Sigmoid colon (tissue), 7 donors: Measurements from ENCODE around the gene PTPRD. TPM values are rescaled to one million over a fixed set of nuclear protein-coding genes. Genes with fewer than 3 reads are reported as not detected.

Experiments
- DNase-seq: peaks from one replicate; pipeline ENCODE4 v3.0.0-alpha.2; 2019
- H3K27ac ChIP-seq, 4 donors: fragments of 200-600 bp; sonication (generic); one replicate each; pipeline ENCODE4 v1.5.1; 2016 to 2019; ENCODE audit warnings: mild to moderate bottlenecking in 1 of 4
- H3K27me3 ChIP-seq, 3 donors: fragments of 200-600 bp; sonication (generic); one replicate each; pipeline ENCODE4 v1.5.1; 2019; ENCODE audit warnings: mild to moderate bottlenecking in 1 of 3
- H3K36me3 ChIP-seq, 4 donors: fragments of 200-600 bp; sonication (generic); one replicate each; pipeline ENCODE4 v1.5.1; 2016 to 2019
- H3K4me1 ChIP-seq, 4 donors: fragments of 200-600 bp; sonication (generic); one replicate each; pipeline ENCODE4 v1.5.1; 2017 to 2019
- H3K4me3 ChIP-seq, 4 donors: fragments of 200-600 bp; sonication (generic); one replicate each; pipeline ENCODE4 v1.5.1; 2017 to 2019; ENCODE audit warnings: mild to moderate bottlenecking in 2 of 4, moderate library complexity in 1 of 4
- H3K9me3 ChIP-seq, 4 donors: fragments of 200-600 bp in 3 of 4; sonication (generic) in 3 of 4; one replicate each; pipeline versions ENCODE4 v1.5.1 to v1.6.1; 2013 to 2019
- EP300 ChIP-seq, 4 donors: sonication (generic); formaldehyde crosslinking; IDR thresholded peaks; one replicate each; pipeline ENCODE4 v1.6.1; 2017; ENCODE audit warnings: antibody characterized with exemption in 4 of 4
- POLR2A ChIP-seq, 2 donors: fragments of 450-650 bp; IDR thresholded peaks; one replicate each; pipeline ENCODE4 v1.6.1; 2016; ENCODE audit warnings: antibody characterized with exemption in 2 of 2, mild to moderate bottlenecking in 2 of 2, moderate library complexity in 2 of 2
- POLR2AphosphoS5 ChIP-seq, 4 donors: sonication (generic); formaldehyde crosslinking; IDR thresholded peaks; one replicate each; pipeline ENCODE4 v1.6.1; 2017; ENCODE audit warnings: antibody characterized with exemption in 4 of 4
- WGBS, 2 donors: extraction: QIAGEN DNeasy Blood & Tissue Kit; methylation state at CpG; one replicate each; pipeline ENCODE4 v1.1.7; 2013; 5-methylcytosine and 5-hydroxymethylcytosine counted together
- intact Hi-C: fragments of 100-400 bp; cut with DNase I; formaldehyde crosslinking; loops from one replicate; pipeline ENCODE4 v1.15.1; 2023
- polyA plus RNA-seq, 3 donors: library from polyadenylated mRNA; stranded (reverse); fragments of 200-250 nt; gene quantifications; one replicate each; pipeline ENCODE4 v1.2.3, GENCODE V29; 2013
- total RNA-seq, 4 donors: library from RNA; depleted of rRNA; stranded (reverse); fragments of >200 nt; gene quantifications; one replicate each; pipeline ENCODE4 v1.1.0, GENCODE V29; 2016
- TF ChIP-seq, protein P1 (sequence below), 4 experiments: fragments of 450-650 bp in 3 of 4; fragments of 200-600 bp in 1 of 4; IDR thresholded peaks; one replicate each; pipeline ENCODE4 v1.5.1; 2016 to 2019; ENCODE audit warnings: antibody characterized with exemption in 4 of 4, mild to moderate bottlenecking in 3 of 4, moderate library complexity in 2 of 4
- donor health status: healthy with polysubstance abuse.
- donor health status: Bipolar disorder and iron deficiency.
- donor health status: healthy.

Gene PTPRD
- total and polyA plus RNA-seq, 7 donors: 1.2 to 18.3 (median 6.3) TPM

DNA sequence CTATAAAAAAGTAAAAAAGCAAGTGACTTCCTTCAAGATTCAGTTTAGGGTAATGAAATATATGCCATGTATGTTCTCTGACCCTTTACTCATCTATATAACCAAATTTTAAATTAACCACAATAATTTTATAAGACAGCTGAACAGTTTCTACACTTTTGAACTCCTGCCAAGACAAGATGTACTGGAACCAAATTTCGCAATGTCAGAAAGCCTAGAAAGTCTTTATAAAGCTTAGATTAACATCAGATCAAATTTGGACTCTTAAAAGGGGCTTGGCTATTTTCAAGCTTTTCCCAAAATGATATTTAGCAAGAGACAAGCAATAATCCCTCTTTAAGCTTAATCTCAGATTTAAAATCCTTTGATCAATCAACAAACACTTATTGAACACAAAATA lies 362.6 kb downstream of the PTPRD start:
- H3K27ac ChIP-seq: no peak overlapping the region
- intact Hi-C loops: no loop called here
- 44 to 59% methylated on average over 1 of the region's 1 CpG for WGBS, 2 donors

DNA sequence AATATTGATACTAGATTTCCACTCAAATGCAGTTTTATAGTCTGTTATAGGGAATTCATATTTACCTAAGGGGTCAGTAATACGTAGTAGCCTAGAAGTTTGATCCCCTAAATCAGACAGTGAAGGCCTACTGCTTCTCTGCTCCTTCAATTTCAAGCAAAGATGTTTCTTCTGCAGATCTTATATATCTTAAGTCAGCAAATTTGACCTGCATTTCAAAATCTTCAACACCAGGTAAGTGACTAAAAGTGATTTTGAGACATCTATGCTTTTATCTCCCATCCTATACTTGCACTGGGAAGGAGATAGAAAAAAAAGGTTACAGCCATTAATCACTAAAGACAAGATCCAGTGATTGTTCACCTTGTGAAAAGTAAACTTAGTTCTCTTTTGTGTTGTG lies 363.9 kb downstream of the PTPRD start:
- no peaks in the 10 kb centered on the region for H3K27me3 ChIP-seq
- intact Hi-C loops: no loop called here
- H3K9me3 ChIP-seq: no peaks in the 10 kb centered on the region
- no peak for DNase-seq
- H3K4me3 ChIP-seq: no peak overlapping the region
- WGBS, 2 donors: 72 to 84% methylated on average over 1 of the region's 1 CpG
- H3K36me3 ChIP-seq: no peaks in the 10 kb centered on the region
- H3K4me1 ChIP-seq: no peaks in the 10 kb centered on the region
- no peak overlapping the region for H3K27ac ChIP-seq
- TF ChIP-seq, protein P1, sequence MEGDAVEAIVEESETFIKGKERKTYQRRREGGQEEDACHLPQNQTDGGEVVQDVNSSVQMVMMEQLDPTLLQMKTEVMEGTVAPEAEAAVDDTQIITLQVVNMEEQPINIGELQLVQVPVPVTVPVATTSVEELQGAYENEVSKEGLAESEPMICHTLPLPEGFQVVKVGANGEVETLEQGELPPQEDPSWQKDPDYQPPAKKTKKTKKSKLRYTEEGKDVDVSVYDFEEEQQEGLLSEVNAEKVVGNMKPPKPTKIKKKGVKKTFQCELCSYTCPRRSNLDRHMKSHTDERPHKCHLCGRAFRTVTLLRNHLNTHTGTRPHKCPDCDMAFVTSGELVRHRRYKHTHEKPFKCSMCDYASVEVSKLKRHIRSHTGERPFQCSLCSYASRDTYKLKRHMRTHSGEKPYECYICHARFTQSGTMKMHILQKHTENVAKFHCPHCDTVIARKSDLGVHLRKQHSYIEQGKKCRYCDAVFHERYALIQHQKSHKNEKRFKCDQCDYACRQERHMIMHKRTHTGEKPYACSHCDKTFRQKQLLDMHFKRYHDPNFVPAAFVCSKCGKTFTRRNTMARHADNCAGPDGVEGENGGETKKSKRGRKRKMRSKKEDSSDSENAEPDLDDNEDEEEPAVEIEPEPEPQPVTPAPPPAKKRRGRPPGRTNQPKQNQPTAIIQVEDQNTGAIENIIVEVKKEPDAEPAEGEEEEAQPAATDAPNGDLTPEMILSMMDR (IDR thresholded peaks at IDR 0.05): no peak

More for the DNA sequence above, 362.6 kb downstream of the PTPRD start:
- H3K27me3 ChIP-seq: no peaks in the 10 kb centered on the region
- H3K9me3 ChIP-seq: no peaks in the 10 kb centered on the region
- H3K4me3 ChIP-seq: no peak overlapping the region
- no peak for TF ChIP-seq EP300 (IDR thresholded peaks at IDR 0.05)
- TF ChIP-seq POLR2AphosphoS5 (IDR thresholded peaks at IDR 0.05): no peak
- TF ChIP-seq, protein P1 (IDR thresholded peaks at IDR 0.05): no peak
- TF ChIP-seq POLR2A (IDR thresholded peaks at IDR 0.05): no peak
- DNase-seq: no peak
- H3K4me1 ChIP-seq: no peaks in the 10 kb centered on the region
- H3K36me3 ChIP-seq: no peaks in the 10 kb centered on the region

DNA sequence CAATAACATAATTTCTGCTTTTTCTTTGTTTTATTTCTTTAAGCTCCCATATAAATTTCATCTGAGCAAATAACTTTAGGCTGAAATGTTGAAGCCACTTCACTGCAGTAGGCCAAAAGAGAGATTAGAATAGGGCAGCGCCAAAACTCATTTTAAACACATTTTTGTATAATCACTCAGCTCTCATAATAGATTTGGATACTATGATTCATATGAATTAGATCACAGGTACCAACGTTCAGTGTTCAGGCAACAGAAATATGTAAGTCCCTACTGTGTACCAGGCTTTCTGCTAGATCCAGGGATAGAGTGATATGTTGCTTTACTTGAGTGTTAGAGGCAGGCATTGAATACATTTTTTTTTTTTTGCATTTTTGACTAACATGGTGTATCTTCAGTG lies 370.5 kb downstream of the PTPRD start:
- TF ChIP-seq, protein P1 (IDR thresholded peaks at IDR 0.05): no peak
- TF ChIP-seq POLR2A (IDR thresholded peaks at IDR 0.05) (no peak), POLR2AphosphoS5 (IDR thresholded peaks at IDR 0.05) (no peak), EP300 (IDR thresholded peaks at IDR 0.05) (no peak)
- 61 to 67% methylated on average over 2 of the region's 2 CpGs for WGBS, 2 donors
- no peak overlapping the region for H3K4me3 ChIP-seq
- intact Hi-C loops: no loop called here
- no peaks in the 10 kb centered on the region for H3K4me1 ChIP-seq
- H3K36me3 ChIP-seq: no peaks in the 10 kb centered on the region
- no peaks in the 10 kb centered on the region for H3K27me3 ChIP-seq
- H3K9me3 ChIP-seq: no peaks in the 10 kb centered on the region
- H3K27ac ChIP-seq: no peak overlapping the region
- no peak for DNase-seq

DNA sequence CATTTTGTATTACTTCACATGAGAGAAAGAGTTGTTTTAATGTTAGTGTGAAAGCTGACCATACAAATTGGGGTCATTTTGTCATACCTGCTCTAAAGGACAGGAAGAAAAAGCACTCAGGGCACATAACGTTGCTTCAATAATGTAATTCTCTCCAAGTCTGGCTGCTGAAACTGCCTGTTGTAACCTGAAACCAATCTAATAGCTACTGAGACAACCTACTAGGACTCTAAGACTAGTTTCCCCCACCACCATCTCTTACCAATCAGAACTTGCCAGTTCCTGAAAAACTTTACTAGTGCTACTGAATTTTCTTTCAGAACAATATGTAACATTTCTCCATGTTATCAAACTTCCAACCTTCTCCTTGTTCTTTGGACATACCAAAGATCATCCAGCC lies 374.7 kb downstream of the PTPRD start:
- WGBS, 2 donors: 55 to 74% methylated on average over 1 of the region's 1 CpG
- DNase-seq: no peak
- no peak overlapping the region for H3K27ac ChIP-seq
- no peaks in the 10 kb centered on the region for H3K4me1 ChIP-seq
- no peak overlapping the region for H3K4me3 ChIP-seq
- TF ChIP-seq POLR2A (IDR thresholded peaks at IDR 0.05) (no peak), EP300 (IDR thresholded peaks at IDR 0.05) (no peak), POLR2AphosphoS5 (IDR thresholded peaks at IDR 0.05) (no peak)
- TF ChIP-seq, protein P1 (IDR thresholded peaks at IDR 0.05): no peak
- intact Hi-C loops: no loop called here
- no peaks in the 10 kb centered on the region for H3K36me3 ChIP-seq
- H3K27me3 ChIP-seq: no peaks in the 10 kb centered on the region
- H3K9me3 ChIP-seq: no peaks in the 10 kb centered on the region

DNA sequence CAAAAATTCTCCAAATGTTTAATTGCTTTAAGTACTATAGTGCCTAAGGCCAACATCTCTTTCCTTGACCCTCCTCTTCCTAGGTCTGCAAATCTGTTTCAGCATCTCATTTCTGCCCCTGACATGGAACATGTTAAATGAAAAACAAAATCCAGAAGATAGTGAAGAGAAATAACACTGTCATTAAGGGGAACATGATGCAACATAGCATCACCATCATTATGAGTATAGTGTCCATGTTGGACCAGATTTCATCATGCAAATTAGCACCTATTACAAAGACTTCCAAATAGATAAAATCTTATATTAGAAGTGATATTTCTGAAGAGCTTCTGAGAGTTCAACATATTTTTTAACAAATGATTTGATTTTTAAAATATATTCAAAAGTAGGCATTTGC lies 375.2 kb downstream of the PTPRD start:
- Histone ChIP-seq H3K4me3 (no peak overlapping the region), H3K27me3 (no peaks in the 10 kb centered on the region)
- TF ChIP-seq EP300 (IDR thresholded peaks at IDR 0.05) (no peak), POLR2AphosphoS5 (IDR thresholded peaks at IDR 0.05) (no peak), POLR2A (IDR thresholded peaks at IDR 0.05) (no peak)
- TF ChIP-seq, protein P1 (IDR thresholded peaks at IDR 0.05): no peak

More for the DNA sequence above, 375.2 kb downstream of the PTPRD start:
- Histone ChIP-seq H3K36me3 (no peaks in the 10 kb centered on the region), H3K4me1 (no peaks in the 10 kb centered on the region), H3K27ac (no peak overlapping the region), H3K9me3 (no peaks in the 10 kb centered on the region)
- intact Hi-C loops: no loop called here
- no peak for DNase-seq
